Naive B cell (primary cell): ENCODE data around the gene NDUFS4. TPM values are rescaled to one million over a fixed set of nuclear protein-coding genes. Genes with fewer than 3 reads are reported as not detected.
"Not testable (repeated sequence)": the region's sequence is repeated elsewhere in the genome, so short reads cannot be mapped to it uniquely, and the experiment has no call there.

Experiments
- ATAC-seq, 2 donors: fragments of 150-1000 bp; cut with Tn5 transposase; 2 replicates each; pipeline ENCODE4 v1.10.0; 2021; ENCODE audit warnings: low read depth in 2 of 2, mild to moderate bottlenecking in 2 of 2, moderate library complexity in 2 of 2
- DNase-seq: peaks from one replicate; pipeline ENCODE4 v3.0.0; 2022
- H3K27ac Mint-ChIP-seq, 6 donors: one replicate each; pipeline ENCODE4 v1.8.0; 2020 to 2022; ENCODE audit warnings: mild to moderate bottlenecking in 6 of 6, mixed read lengths in 6 of 6, moderate library complexity in 5 of 6, inconsistent platforms in 2 of 6
- H3K27me3 Mint-ChIP-seq, 3 donors: one replicate each; pipeline ENCODE4 v1.8.0; 2021 to 2022; ENCODE audit warnings: mixed read lengths in 3 of 3, mild to moderate bottlenecking in 1 of 3
- H3K36me3 Mint-ChIP-seq, 2 donors: one replicate each; pipeline ENCODE4 v1.8.0; 2020 to 2022; ENCODE audit warnings: mixed read lengths in 2 of 2, inconsistent platforms in 1 of 2, mild to moderate bottlenecking in 1 of 2
- H3K4me1 Mint-ChIP-seq, 3 donors: one replicate each; pipeline ENCODE4 v1.8.0; 2020 to 2022; ENCODE audit warnings: mixed read lengths in 3 of 3, inconsistent platforms in 1 of 3, mild to moderate bottlenecking in 1 of 3, moderate library complexity in 1 of 3
- H3K4me3 Mint-ChIP-seq, 8 donors: one replicate each; pipeline ENCODE4 v1.8.0; 2020 to 2022; ENCODE audit warnings: mild to moderate bottlenecking in 8 of 8, mixed read lengths in 8 of 8, moderate library complexity in 8 of 8, inconsistent platforms in 2 of 8
- H3K9me3 Mint-ChIP-seq, 7 donors: one replicate each; pipeline ENCODE4 v1.8.0; 2020 to 2022; ENCODE audit warnings: mixed read lengths in 7 of 7, mild to moderate bottlenecking in 5 of 7, inconsistent platforms in 2 of 7, moderate library complexity in 1 of 7
- polyA plus RNA-seq, 6 donors: library from polyadenylated mRNA; unstranded; fragments of 300-500 nt; fragmentation: Illumina TruSeq; gene quantifications; one replicate each; pipeline ENCODE4 v1.2.3, GENCODE V29; 2021; ENCODE audit warnings: low read depth in 6 of 6

The NDUFS4 gene
- polyA plus RNA-seq, 6 donors from 2014 or later: 62.5 to 101 (median 83.7) TPM

DNA sequence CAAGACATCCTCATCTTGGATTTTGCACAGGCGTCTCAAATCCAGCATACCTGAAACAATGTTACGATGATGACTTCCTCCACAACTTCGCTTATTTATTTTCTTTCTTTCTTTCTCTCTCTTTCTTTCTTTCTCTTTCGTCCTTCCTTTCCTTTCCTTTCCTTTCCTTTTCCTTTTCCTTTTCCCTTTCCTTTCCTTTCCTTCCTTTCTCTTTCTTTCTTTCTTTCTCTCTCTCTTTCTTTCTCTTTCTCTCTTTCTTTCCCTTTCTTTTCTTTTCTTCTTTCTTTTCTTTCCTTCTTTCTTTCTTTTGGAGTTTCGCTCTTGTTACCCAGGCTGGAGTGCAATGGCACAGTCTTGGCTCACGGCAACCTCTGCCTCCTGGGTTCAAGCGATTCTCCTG, 20.1 kb downstream of the NDUFS4 start:
- no peak for ATAC-seq
- H3K9me3 Mint-ChIP-seq: no peaks in the 10 kb centered on the region
- no peaks in the 10 kb centered on the region for H3K27me3 Mint-ChIP-seq
- H3K27ac Mint-ChIP-seq: peak overlapping the region in 1 of 6 donors; percentile 93
- no peak overlapping the region for H3K4me3 Mint-ChIP-seq
- peaks cover 6 to 7% of the 10 kb centered on the region in 2 donors for H3K36me3 Mint-ChIP-seq
- H3K4me1 Mint-ChIP-seq: peaks cover 37 to 53% (median 49%) of the 10 kb centered on the region in 3 donors
- no peak for DNase-seq

DNA sequence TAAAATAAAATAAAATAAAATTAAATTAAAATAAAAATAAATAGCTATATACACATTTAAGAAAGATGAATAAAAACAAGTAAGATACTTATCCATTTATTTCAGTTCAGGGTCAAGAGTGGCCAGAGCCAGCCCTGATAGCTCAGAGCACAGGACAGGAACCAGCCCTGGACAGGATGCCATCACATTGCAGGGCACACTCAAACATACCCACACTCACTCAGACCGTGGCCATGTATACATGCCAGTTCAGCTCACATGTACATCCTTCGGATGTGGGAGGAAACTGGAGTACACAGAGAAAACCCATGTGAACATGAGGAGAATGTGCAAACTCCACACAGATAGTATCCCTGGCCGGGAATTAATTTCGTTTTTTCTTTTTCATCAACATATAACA, 21.8 kb downstream of the NDUFS4 start:
- H3K36me3 Mint-ChIP-seq: peaks cover 6 to 7% of the 10 kb centered on the region in 2 donors
- no peaks in the 10 kb centered on the region for H3K27me3 Mint-ChIP-seq
- ATAC-seq (no peak), DNase-seq (no peak)
- peaks cover 27 to 37% (median 37%) of the 10 kb centered on the region in 3 donors for H3K4me1 Mint-ChIP-seq
- H3K9me3 Mint-ChIP-seq: no peaks in the 10 kb centered on the region
- no peak overlapping the region for H3K4me3 Mint-ChIP-seq
- H3K27ac Mint-ChIP-seq: no peak overlapping the region

DNA sequence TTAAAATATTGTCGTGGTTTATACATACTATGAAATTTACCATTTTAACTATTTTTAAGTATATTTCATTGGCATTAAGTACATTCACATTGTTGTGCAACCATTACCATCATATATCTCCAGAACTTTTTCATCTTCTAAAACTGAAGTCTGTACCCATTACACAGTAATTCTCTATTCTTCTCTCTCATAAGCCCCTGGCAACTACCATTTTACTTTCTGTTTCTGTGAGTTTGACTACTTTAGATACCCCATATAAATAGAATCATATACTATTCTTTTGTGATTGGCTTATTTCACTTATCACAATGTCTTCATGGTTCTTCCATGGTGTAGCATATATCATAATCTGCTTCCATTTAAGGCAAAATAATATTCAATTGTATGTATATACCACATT, 30.3 kb downstream of the NDUFS4 start:
- Mint-ChIP-seq H3K9me3 (no peaks in the 10 kb centered on the region), H3K36me3 (no peaks in the 10 kb centered on the region), H3K4me1 (peaks cover 21 to 56% (median 49%) of the 10 kb centered on the region in 3 donors), H3K27ac (no peak overlapping the region), H3K27me3 (no peaks in the 10 kb centered on the region), H3K4me3 (no peak overlapping the region)
- ATAC-seq: no peak
- DNase-seq: no peak

DNA sequence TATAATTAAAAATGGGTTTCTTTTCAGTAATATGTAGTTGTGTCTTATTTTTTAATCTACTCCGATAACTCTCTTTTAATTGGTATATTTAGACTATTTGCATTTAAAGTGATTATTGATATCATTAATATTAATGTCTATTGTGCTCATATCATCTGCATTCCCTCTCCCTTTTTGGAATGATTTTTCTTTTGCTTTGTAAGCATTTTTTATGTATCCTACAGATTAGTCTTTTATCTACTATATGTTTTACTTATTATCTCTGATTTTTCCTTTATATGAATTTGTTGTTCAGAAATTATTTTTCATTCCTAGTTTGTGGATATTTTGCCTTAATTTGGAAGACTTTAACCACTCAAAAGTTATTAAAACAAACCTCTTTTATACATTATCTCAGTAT, 34.0 kb downstream of the NDUFS4 start:
- H3K4me1 Mint-ChIP-seq: peaks cover 27 to 64% (median 42%) of the 10 kb centered on the region in 3 donors
- H3K4me3 Mint-ChIP-seq: no peak overlapping the region
- peaks cover 12 to 13% of the 10 kb centered on the region in 2 donors for H3K36me3 Mint-ChIP-seq
- no peak for DNase-seq
- no peaks in the 10 kb centered on the region for H3K27me3 Mint-ChIP-seq
- no peak for ATAC-seq
- peaks cover 0 to under 1% (median 0%) of the 10 kb centered on the region in 7 donors for H3K9me3 Mint-ChIP-seq
- H3K27ac Mint-ChIP-seq: no peak overlapping the region

DNA sequence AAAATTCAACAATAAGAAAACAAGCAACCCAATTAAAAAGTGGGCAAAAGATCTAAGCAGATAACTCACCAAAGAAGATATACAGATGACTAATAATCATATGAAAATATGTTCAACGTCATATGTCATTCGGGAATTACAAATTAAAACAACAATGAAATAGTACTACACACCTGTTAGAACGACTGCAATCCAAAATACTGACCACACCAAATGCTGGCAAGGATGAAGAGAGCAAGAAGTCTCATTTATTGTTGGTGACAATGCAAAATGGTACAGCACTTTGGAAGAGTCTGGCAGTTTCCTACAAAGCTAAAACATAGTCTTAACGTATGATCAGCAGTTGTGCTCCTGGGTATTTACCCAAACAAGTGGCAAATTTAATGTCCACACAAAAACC, 37.5 kb downstream of the NDUFS4 start:
- no peak overlapping the region for H3K4me3 Mint-ChIP-seq
- ATAC-seq (no peak), DNase-seq (no peak)
- peaks cover 0 to 4% (median 0%) of the 10 kb centered on the region in 7 donors for H3K9me3 Mint-ChIP-seq
- no peaks in the 10 kb centered on the region for H3K27me3 Mint-ChIP-seq
- H3K4me1 Mint-ChIP-seq: peaks cover 16 to 37% (median 24%) of the 10 kb centered on the region in 3 donors
- H3K27ac Mint-ChIP-seq: no peak overlapping the region
- H3K36me3 Mint-ChIP-seq: peaks cover 12 to 16% of the 10 kb centered on the region in 2 donors

DNA sequence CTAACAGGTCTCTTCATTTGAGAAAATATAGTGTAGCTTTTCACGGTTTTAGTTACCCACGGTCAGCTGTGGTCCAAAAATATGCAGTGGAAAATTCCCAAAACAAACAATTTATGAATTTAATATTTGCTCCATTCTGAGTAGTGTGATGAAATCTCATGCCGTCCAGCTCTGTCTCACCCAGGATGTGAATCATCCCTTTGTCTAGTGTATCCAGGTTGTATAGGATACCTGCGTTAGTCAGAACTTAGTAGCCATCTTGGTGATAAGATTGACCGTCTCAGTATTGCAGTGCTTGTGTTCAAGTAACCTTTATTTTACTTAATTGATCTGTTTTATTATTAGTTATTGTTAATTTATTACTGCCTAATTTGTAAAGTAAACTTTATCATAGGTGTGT, 41.1 kb downstream of the NDUFS4 start:
- ATAC-seq (no peak), DNase-seq (no peak)
- H3K4me1 Mint-ChIP-seq: peaks cover 3 to 19% (median 12%) of the 10 kb centered on the region in 3 donors
- H3K27me3 Mint-ChIP-seq: no peaks in the 10 kb centered on the region
- peaks cover 12 to 30% of the 10 kb centered on the region in 2 donors for H3K36me3 Mint-ChIP-seq
- no peak overlapping the region for H3K27ac Mint-ChIP-seq
- no peak overlapping the region for H3K4me3 Mint-ChIP-seq
- peaks cover 0 to 4% (median 0%) of the 10 kb centered on the region in 7 donors for H3K9me3 Mint-ChIP-seq

DNA sequence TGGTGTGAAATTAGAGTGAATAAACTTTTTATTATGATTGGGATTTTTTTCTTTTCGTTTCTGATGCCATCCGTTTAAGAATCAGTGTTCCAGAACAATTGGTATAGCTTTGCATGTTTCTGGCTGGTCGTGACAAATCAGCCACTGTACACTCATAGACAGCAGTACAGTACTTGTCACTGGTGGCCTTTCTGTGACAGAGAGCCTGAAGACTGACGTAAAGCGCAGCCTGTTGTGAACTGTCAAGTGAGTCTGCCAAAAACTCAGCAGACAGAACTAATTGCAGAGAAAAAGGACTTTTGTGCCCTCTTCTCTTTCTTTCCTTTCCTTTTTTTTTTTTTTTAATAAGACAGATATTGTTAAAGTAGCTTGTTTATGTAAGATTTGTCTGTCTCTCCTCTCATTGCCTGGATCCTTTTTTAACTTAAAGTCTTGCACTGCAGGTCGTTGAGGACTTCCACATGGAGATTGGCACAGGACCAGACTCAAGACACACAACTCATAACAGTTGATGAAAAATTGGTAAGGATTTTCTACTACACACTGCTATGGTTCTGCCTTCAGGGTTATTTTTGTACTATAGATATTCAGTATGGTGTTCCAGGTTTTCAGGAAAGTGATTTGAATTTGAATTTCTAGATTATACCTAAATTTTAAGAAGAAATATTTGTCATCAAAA, 42.7 kb downstream of the NDUFS4 start:
- peak overlapping the region in 1 of 6 donors; percentile 70 for H3K27ac Mint-ChIP-seq
- no peak overlapping the region for H3K4me3 Mint-ChIP-seq
- no peaks in the 10 kb centered on the region for H3K27me3 Mint-ChIP-seq
- ATAC-seq: no peak
- DNase-seq: no peak
- H3K9me3 Mint-ChIP-seq: peaks cover 0 to 4% (median 0%) of the 10 kb centered on the region in 7 donors
- peaks cover 0 to 19% of the 10 kb centered on the region in 2 donors for H3K36me3 Mint-ChIP-seq
- H3K4me1 Mint-ChIP-seq: peaks cover 0 to 4% (median 3%) of the 10 kb centered on the region in 3 donors

DNA sequence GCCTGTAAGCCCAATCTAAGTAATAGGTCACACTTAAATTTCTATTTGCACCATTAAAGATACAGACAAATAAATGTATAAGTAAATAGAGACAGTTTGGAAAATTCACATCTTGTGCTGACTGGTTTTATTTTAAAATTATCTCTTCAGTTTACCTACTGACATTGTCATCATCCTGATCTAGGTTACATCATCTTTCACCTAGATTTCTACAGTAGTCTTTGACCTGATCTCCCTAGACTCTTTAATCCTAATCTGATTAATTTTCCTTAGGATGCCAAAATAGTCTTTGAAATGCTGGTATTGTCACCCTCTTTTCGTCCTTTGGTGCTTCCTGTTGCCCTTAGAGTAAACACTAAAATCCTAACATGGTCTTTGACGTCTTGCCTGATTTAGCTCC, 43.9 kb downstream of the NDUFS4 start:
- H3K4me1 Mint-ChIP-seq: peaks cover 0 to 9% (median 3%) of the 10 kb centered on the region in 3 donors
- ATAC-seq (no peak), DNase-seq (no peak)
- peaks cover 0 to 4% (median 0%) of the 10 kb centered on the region in 7 donors for H3K9me3 Mint-ChIP-seq
- H3K36me3 Mint-ChIP-seq: peaks cover 9 to 26% of the 10 kb centered on the region in 2 donors
- H3K27me3 Mint-ChIP-seq: no peaks in the 10 kb centered on the region
- H3K27ac Mint-ChIP-seq: no peak overlapping the region
- no peak overlapping the region for H3K4me3 Mint-ChIP-seq

DNA sequence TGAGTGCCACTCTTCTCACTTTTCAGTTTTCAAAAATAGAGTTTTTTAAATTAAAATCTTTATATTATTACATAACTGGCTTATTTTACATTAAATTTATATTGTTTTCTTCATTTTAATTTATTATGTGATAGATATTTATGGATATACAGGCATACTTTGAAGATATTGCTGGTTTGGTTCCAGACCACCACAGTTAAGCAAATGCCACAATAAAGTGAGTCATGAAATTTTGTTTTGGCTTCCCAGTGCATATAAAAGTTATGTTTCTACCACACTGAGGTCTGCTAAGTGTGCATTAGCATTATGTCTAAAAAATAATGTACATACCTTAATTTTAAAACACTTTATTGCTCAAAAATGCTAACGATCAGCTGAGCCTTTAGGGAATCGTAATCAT, 47.4 kb downstream of the NDUFS4 start:
- H3K27me3 Mint-ChIP-seq: no peaks in the 10 kb centered on the region
- no peak overlapping the region for H3K4me3 Mint-ChIP-seq
- peaks cover 2 to 5% (median 3%) of the 10 kb centered on the region in 3 donors for H3K4me1 Mint-ChIP-seq
- H3K36me3 Mint-ChIP-seq: peaks cover 9 to 29% of the 10 kb centered on the region in 2 donors
- ATAC-seq (no peak), DNase-seq (no peak)
- peak overlapping the region in 1 of 6 donors; percentile 57 for H3K27ac Mint-ChIP-seq
- H3K9me3 Mint-ChIP-seq: no peaks in the 10 kb centered on the region

DNA sequence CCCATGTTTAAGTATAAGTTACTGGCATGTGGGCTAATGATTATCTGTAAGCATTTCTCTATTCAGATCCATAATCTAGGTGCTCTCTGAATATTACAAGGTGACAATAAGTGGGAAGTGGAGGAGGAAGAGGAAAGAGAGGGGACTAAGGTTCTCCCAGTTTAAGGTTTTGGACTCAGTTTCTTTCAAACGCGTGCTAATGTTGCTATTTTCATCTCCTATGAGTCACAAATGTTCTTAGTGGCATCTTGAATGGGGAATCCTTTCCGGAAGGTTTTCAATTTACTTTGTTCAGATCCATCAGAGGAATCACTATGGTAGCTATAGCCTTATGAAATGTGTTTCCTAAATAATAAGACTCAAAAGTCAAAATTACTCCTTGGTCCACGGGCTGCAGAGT, 48.5 kb downstream of the NDUFS4 start:
- Mint-ChIP-seq H3K27ac (peak overlapping the region in 1 of 6 donors; percentile 73), H3K36me3 (peaks cover 9 to 29% of the 10 kb centered on the region in 2 donors)
- not testable (repeated sequence) for ATAC-seq, H3K4me3 Mint-ChIP-seq, H3K4me1 Mint-ChIP-seq, H3K9me3 Mint-ChIP-seq, DNase-seq, H3K27me3 Mint-ChIP-seq

DNA sequence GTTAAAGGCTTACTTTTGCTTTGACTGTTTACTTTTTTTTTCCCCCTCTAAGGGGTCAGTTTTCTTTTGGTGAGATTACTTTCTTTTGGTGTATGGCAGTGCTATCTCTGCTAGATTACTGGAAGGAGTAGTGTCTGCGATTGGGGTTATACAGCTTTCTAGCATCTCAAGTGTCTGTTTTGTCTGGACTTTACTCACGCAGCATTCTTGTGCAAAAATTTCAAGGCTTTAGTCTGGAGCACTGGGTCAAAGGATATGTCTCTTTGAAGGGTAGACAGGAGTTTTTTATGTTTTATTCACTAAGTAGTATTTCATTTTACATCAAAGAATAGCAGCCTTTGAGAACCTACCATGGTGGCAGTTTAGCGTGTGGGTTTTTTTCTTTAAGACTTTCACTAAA, 52.6 kb downstream of the NDUFS4 start:
- peaks cover 9 to 15% of the 10 kb centered on the region in 2 donors for H3K36me3 Mint-ChIP-seq
- H3K27me3 Mint-ChIP-seq: no peaks in the 10 kb centered on the region
- no peak overlapping the region for H3K27ac Mint-ChIP-seq
- H3K4me3 Mint-ChIP-seq: no peak overlapping the region
- peaks cover 9 to 21% (median 12%) of the 10 kb centered on the region in 3 donors for H3K4me1 Mint-ChIP-seq
- ATAC-seq: no peak
- no peaks in the 10 kb centered on the region for H3K9me3 Mint-ChIP-seq
- DNase-seq: no peak

DNA sequence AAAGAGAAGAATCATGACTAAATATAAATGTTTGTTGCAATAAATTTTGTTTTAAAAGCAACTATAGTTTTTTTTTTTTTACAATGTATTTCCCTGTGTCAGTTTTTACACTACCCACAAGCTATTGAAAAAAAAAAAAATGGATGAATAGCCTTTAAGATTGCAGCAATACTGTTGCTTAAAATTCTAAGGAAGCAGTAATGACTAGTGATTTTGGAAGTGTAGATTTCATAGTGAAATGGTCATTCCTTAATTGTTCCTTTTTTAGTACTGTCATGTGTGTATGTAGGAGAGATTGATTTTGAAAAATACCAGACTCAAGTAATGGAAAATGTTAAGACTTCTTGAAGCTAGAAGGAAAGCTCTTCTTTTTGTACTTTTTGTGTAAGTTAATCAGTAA, 53.1 kb downstream of the NDUFS4 start:
- ATAC-seq: no peak
- Mint-ChIP-seq H3K27ac (no peak overlapping the region), H3K4me1 (peaks cover 9 to 20% (median 12%) of the 10 kb centered on the region in 3 donors), H3K27me3 (no peaks in the 10 kb centered on the region), H3K36me3 (peaks cover 6 to 15% of the 10 kb centered on the region in 2 donors), H3K9me3 (no peaks in the 10 kb centered on the region), H3K4me3 (no peak overlapping the region)
- DNase-seq: no peak

DNA sequence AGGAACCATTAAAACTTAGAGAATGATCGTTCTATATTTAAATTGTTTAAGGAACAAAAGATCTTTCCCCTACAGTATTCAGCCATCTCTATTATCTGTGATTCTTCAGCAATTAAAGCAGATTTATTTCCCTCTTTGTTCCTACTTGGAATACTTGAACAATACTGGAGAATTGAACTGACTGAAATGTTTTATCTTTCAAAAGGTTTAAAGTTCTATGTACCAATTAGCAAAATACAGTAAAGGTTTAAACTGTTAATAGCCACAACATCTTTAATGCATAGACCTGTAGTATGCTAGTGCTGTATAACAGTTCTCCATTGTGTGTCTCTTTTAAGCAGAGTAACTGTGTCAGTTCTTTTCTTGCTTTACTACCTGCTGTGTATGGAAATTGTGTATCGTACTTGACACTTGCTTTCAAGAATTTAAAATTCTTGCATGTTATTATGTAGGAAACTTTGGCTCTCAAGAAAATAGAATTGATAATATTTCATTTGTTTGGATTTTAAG, 54.0 kb downstream of the NDUFS4 start:
- DNase-seq: no peak
- Mint-ChIP-seq H3K27me3 (no peaks in the 10 kb centered on the region), H3K4me3 (no peak overlapping the region), H3K4me1 (peaks cover 9 to 16% (median 12%) of the 10 kb centered on the region in 3 donors), H3K36me3 (peaks cover 0 to 6% of the 10 kb centered on the region in 2 donors), H3K27ac (peak overlapping the region in 1 of 6 donors; percentile 26), H3K9me3 (no peaks in the 10 kb centered on the region)
- ATAC-seq: no peak

DNA sequence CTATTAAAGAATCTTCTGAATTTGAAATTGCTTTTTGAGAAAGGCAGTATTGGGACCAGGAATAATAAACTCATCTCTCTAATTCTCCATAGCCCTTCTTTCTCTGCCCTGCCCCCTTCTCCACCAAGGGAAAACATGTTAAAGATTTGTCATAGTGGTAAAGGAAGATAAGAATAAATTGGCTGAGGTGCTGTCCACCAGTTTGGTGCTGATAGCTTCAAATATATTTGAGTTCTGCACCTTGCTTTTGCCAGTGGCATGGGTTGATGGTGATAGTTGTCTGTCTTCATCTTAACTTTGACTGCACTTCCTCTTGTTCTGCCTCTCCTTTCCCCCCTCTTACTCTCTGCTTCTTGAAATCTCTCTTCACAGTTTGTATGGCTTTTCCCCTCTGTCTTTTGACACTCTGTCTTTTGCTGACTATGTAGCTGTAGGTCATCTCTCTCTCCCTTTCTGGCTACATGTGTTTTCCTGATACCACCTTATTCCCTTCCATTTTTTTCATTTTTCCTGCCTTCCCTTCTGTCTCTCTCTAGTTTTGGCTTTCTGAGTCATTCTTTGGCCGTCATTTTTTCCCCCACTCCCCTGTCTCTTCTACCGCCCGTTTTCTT, 56.6 kb downstream of the NDUFS4 start:
- peaks cover 0 to 10% (median under 1%) of the 10 kb centered on the region in 7 donors for H3K9me3 Mint-ChIP-seq
- H3K27ac Mint-ChIP-seq: peak overlapping the region in 2 of 6 donors; percentile 65 to 93
- ATAC-seq (no peak), DNase-seq (no peak)
- H3K36me3 Mint-ChIP-seq: peaks cover 0 to 10% of the 10 kb centered on the region in 2 donors
- no peaks in the 10 kb centered on the region for H3K27me3 Mint-ChIP-seq
- H3K4me1 Mint-ChIP-seq: peaks cover 10 to 16% (median 11%) of the 10 kb centered on the region in 3 donors
- H3K4me3 Mint-ChIP-seq: no peak overlapping the region
